Activated T-helper 1 cell treated with Interleukin-2 at 50 U/mL for 16 hours (primary cell): ENCODE results near the gene CELF6.

Source experiments
- DNase-seq: peaks from one replicate; pipeline ENCODE4 v3.0.0-alpha.2; 2020; ENCODE audit warnings: low read depth

The CELF6 gene

DNA sequence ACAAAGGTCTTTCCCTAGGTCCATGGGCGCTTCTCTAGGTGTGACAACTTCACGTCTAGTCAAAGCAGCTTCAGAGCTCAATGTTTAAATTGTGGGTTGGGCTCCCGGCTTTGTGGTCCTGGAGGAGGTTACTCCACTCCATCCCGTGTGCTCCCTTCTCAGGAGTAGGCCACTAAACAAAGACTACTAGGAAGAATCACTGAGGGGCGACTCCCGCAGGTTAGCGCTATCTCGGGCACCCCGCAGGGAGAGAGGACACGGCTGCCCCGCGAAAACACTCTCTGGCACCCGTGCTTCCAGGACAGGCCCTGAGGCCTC, 48.1 kb downstream of the CELF6 start:
- no peak for DNase-seq

DNA sequence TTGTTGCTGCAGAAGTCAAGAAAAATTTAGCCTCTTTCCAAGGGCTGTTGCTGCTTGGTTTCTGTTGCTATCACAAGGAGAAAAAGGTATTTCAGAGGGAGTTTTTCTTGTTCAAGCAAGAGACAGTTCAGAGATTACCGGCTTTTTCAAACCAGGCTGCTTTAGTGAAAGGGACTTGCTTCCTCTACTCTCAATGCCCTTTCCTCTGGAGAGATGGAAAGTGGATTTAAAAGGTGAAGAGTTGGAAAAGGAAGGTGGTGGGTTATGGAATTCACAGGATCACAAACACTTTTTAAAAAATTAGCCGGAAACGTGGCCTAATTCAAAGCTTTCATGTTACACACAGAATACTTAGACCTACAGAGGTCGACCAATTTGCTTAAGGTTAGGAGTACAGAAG, 48.7 kb downstream of the CELF6 start:
- no peak for DNase-seq

DNA sequence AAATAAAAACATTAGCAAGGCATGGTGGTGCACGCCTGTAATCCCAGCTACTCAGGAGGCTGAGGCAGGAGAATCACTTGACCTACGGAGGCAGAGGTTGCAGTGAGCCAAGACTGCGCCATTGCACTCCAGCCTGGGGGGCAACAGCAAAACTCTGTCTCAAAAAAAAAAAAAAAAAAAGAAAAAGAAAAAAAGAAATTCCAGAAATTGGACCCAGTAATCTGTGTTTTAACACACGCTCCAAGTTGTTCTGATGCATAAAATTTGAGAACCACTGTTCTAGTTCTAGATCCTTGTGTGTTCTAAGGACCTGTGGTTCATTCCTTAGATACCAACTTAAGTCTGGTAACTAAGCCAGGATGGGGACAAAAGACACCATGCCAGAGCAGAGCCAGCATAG, 50.2 kb downstream of the CELF6 start:
- no peak for DNase-seq

- no peak for DNase-seq
Measured at GRCh38 chr15:72265031-72265430, 54.9 kb downstream of the CELF6 start.

DNA sequence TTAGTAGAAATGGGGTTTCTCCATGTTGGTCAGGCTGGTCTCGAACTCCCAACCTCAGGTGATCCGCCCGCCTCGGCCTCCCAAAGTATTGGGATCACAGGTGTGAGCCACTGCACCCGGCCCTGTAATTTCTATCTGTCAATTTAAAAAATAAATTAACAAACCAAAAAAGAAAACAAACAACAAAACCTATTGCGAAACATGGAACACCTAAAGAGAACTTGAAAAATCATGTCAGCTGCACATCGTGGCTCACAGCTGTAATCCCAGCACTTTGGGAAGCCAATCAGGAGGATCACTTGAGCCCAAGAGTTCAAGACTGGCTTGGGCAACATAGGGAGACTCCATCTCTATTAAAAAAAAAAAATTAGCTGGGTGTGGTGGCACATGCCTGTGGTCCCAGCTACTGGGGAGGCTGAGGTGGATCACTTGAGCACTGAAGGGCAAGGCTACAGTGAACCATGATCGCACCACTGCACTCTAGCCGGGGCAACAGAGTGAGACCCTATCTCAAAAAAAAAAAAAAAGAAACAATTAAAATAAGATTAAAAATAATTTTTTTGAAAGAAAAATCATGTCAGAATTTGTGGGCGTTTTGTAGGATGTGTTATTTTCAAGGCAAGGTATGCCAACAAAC, 67.2 kb downstream of the CELF6 start:
- no peak for DNase-seq

DNA sequence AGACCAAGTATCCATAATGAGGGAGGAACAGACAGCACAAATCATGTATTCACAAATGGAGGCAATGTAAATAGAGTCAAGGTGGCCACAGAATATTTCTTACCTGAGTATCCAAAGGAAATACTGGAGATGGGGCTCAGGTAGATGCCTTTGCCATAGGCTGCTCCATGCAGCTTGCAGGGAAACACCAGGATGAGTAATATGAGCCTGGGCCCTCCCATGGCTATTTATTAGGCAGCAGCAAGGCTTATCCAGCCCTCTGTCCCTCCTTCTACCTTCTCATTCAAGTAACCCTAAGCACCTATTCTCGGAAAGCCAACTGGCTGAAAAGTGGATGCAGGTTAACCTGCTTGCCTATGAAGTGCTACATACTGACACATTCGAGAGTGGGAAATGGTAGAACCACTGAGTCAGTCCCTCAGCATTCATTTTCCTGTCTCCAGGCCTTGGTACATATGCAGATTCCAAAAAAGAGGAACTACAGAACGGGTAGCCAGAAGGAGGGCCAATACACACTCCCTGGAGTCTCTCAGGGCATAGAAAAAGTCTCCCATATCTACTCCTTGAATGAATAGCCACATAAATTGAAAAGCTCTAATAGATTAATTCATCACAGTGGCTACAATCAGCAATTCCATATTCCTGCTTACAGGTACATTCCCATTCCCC, 70.7 kb downstream of the CELF6 start:
- DNase-seq: no peak

DNA sequence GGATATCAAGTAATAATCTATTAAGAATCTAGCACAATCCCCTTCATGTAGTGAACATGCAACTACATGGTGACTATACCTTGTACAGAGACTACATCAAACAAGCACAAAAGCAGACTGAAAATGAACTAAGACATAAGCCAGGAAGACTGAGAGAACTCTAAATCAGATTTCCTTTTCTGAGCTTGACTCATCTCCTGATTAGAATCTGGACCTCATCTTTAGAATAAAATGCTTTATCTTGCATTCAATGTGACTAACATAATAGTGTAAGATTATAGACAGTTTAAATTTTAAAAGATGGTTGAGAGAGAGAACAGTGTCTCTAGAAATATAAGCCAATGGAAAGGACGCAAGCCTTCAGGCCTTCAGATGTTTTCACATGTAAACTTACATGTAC, 71.4 kb downstream of the CELF6 start:
- no peak for DNase-seq

- DNase-seq: no peak
Measured at GRCh38 chr15:72242775-72243370, 77.1 kb downstream of the CELF6 start.

GRCh38 chr15:72239652-72240051, 80.3 kb downstream of the CELF6 start:
- no peak for DNase-seq

DNA sequence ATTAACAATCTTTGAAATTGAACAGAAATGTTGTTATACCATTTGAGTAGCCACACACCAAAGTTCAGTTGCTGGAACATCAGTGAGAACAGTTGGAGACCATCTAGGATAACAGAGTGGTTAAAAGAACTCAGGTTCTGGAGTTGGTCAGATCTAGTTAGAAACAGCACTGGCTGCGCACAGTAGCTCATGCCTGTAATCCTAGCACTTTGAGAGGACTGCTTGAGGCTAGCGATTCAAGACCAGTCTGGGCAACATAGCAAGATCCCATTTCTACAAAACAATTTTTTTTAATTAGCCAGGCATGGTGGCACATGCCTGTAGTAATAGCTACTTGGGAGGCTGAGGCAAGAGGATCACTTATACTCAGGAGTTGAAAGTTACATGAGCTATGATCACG, 81.4 kb downstream of the CELF6 start:
- no peak for DNase-seq

DNA sequence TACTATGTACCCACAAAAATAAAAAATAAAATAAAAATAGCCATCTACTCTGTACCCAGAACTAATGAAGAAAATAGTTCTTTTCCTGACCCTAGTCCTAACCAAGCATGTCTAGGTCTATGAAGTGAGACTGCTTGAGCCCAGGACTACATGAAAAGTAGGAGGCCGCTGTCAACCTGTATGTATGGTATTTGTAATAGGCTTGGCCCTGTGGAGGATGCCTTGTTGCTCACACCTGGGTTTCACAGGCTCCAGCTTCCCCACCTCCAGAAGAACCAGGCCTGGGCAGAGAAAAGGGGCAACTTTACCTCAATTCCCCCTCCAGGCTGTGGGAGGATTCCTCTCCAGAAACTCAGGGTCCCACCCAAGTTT, 82.1 kb downstream of the CELF6 start:
- DNase-seq: no peak

DNA sequence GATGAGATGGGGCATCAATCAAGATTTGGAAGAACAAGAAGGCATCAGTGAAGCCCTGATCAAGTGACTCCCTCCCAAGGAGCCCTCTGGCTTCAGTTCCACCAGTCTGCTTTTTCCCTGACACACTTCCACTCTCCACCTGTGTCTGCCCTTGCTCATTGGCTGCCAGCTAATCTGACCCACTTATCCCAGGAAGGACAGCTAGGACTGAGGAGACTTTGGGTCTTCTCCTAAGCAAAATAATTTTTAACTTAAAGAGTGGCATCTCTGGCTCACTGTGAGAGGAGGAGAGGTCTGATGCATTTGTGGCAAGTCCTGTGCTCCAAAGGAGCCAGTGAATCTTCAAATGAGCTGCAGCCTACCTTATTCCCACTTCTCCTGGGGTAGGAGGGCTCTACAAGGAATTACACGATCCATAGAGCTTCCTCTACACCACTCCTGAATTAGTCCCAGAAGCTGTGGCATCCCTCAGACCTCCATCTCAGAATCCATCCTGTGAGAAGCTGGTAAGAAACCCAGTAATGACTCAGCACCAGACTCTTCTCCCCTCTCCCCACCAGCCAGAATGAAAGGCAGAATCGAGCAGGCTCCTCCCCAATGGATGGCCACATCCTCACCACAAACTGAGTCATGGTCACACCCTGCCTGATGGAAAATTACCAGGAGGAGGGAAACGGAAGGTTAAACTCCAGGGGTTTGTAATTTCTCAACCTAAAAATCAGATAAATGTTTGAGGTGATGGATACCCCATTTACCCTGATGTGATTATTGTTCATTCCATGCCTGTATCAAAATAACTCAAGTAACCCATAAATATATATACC, 82.7 kb downstream of the CELF6 start:
- DNase-seq: no peak

GRCh38 chr15:72236381-72237003, 83.5 kb downstream of the CELF6 start:
- DNase-seq: no peak

DNA sequence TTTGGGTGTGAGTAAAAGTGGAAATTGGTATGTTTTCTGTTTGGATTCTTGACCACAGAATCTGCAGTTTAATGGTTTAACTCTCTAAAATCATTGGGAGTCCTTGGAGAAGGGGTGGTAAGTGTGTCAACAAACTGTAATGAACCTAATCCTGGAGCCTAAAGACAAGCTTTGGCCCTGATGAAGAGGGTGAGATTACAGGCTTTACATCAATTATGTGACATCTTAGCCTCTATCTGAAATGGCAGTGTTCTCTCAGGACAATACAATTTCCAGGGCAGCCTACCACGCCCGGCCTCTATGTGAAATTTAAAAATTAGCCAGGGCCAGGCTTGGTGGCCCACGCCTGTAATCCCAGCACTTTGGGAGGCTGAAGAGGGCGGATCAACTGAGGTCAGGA, 84.7 kb downstream of the CELF6 start:
- no peak for DNase-seq
